HG03460 (cell line): ENCODE data around the gene ATRNL1.

ENCODE experiments used
- ATAC-seq: cut with Tn5 transposase; IDR thresholded peaks from one replicate; pipeline ENCODE4 v1.9.1; 2021; ENCODE audit not compliant: unreplicated experiment

ATRNL1 gene

GRCh38 chr10:115936926-115937767 is 844.0 kb downstream of the ATRNL1 start:
- no peak for ATAC-seq

DNA sequence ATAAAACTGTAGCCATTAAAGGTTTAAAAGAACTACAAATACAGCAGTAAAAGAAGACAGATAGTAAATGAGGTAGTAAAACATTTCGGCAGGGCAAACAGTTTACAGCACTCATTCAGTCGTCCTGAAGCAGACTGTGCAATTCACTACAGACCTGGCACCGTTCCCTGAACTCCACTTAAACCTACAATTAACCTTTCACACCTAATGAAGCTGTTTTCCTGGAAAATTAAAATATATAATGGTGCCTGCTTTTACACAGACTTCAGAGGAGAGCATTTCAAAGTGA is 844.5 kb downstream of the ATRNL1 start:
- ATAC-seq, result no peak

DNA sequence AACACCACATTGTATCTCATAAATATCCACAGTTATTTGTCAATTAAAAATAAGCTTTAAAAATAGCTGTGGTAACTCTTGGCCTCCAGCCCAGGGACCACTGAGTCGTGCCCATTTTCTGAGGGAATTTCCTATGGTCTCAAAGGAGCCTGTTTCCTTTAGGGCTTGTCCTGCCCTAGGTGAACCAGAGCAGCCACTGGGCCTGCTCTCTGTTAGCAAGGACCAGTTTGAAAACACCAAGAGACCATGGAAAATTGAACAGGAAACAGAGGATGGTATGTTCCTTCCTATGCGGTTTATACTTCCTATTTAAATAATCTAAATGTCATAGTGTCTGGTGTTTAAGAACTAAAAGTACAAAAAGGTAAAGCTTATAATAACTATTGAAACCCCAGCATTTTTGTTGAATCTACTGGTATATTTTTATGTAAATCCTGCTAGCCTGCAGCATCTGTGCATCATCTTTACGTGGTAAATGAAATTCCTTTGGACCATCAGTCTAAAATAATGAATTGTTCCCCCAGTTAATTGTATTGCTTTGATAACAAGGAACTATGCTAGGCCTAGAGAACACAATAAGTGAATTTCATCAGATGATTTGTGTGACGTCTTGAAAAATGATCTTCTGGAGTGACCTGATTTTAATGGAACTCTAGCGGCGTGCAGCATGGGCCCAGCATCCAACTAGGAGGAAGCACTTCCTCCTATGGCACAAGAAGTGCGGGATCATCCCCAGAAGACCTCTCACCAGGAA is 846.1 kb downstream of the ATRNL1 start:
- ATAC-seq, result no peak

- ATAC-seq, result no peak
Measured at GRCh38 chr10:115941361-115941771, 848.2 kb downstream of the ATRNL1 start.

DNA sequence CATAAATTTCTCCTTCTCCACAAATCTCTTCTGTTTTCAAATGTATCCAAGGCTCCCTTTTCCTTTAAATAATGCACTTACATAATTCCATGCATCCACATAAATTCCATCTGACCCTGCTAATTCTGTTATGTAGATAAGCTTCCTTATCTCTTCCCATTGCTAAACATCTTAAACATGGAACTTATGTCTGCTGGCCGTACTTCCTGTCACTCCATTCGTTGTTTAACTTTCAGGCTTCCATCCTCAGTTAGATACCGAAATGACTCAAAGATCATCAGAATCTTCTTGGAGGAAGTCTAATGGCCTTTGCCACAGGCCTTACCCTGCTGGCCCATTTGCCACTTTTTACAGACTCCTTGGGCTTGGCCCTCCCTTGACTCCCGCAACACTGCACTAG is 848.9 kb downstream of the ATRNL1 start:
- no peak for ATAC-seq

DNA sequence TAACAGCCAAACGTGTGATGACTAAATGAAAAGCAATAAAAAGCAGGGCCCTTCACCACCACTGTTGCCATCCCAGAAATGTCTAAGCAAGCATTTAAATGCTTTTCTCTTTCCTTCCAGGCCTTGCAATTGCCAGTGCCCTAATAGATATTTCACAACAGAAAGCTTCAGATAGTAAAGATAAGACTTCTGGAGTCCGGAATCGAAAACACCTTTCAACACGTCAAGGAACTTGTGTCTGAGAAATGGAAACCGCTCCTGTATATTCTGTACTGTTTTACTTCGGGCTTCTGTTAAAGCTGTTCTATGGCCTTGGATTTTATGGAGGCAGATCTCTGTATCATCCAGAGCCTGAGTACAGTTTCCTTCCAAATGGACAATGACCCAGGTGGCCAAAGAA is 851.4 kb downstream of the ATRNL1 start:
- no peak for ATAC-seq

- no peak for ATAC-seq
Measured at GRCh38 chr10:115945701-115946445, 852.7 kb downstream of the ATRNL1 start.

DNA sequence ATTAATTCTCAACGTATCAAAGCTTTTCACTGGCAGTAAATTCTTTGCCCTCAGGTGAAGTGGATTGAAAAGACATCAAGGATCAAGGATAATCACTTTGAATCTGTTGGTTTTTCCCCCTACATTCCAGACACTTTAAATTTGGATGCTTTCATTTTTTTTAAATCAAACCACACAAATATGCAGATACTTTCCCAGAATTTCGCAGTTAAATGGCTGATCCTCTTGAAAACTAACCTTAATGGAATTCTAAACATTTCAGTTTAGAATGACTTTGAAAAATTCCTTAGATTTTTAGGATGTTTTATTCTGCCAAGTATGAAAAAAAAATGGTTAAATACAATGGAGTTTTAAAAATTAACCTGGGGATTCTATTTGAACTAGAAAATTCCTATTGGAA is 853.9 kb downstream of the ATRNL1 start:
- no peak for ATAC-seq

DNA sequence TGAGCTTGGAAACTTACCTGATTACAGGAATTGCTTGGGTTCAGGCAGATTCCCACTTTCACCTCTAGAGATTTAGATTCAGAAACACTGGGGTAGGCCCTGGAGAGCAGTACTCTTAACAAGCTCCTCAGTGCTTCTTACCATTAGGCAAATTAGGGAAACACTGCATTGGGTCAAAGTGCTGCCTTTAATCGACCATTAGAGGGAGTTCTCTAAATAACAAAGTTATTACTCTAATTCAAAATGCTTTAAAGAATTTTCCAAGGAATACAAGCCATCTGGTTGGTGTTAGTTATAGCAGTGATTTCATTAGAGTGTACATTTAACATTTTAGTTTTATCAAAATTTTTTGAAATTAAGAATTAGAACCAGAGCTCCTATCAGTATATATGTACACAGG is 855.3 kb downstream of the ATRNL1 start:
- ATAC-seq, result no peak

DNA sequence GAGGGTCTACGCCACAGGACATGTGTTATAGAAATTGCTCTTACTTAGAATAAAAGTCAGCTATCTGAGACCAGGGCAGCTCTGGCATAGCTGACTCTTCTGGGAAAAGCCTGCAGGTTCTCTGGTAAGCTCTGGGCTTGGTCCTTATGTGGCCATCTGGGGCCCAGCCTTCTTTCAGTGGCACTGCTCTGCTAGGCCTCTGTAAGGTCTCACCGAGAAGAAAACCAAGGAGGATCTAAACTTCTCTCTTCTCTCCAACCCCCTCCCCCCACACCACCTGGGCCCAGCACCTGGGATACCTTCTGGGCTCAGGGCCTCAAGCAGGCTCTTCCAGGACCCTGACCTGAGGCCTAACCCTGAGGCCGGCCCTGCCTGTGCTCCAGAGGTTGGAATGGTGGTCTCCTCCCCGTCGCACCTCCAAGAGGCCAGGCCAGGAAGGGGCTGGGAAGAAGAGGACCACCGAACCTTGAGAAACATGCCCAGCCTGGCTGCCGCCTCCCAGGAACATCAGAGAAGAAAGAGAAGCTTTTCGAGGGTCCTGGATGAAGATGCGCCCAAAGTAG is 856.2 kb downstream of the ATRNL1 start:
- no peak for ATAC-seq

DNA sequence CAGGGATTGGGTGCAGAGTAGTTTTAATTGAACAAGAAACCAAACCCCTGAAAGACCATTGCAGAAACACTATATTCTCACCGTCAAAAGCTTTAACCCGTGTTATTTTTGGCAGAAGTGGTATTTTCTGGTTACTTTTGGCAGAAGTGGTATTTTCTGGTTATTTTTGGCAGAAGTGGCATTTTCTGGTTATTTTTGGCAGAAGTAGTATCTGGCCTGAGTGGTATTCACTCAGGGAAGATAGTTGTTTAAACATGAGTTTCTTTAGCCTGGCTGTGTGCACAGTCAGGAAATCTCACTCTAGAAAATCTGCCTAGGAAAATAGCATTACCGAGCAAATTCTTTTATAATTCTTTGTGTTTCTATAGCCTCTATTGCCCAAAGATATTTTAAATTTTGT is 857.2 kb downstream of the ATRNL1 start:
- ATAC-seq, result no peak

DNA sequence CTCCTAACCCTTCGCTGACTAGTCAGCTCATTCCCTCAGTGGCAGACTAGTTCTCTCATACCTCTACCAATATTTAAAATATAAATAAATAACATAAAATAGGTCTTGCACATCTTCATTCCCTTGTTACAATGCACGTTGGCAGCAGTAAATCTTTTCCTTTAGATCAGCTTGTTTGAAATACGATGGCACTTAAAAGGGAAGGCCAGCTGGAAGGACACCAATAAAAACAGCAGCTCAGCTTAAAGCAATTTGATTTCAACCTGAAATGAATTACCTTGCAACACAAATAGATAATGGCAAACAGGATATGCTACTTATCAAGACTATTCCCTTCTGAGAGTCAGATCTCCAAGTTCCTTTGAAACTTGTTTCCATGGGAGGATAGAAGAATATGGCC is 858.1 kb downstream of the ATRNL1 start:
- ATAC-seq, result no peak

DNA sequence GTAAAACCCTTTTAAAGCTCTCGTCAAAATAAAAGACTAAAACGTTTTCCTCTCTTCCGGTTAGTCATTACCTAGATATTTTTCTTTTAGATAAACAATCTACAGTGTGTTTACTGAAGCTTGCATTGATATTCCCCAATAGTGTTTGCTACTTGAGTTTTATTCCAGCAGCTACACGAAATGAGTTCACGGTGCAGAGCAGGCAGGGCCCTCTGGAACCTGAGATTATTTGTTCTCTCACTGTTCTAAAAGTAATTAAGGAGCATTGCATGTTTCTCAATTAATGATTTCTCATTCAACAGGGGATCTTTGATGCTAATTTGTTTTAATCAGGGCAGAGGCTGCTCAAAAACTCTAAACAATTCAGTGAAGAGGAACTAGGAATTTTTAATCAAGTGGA is 860.1 kb downstream of the ATRNL1 start:
- no peak for ATAC-seq

DNA sequence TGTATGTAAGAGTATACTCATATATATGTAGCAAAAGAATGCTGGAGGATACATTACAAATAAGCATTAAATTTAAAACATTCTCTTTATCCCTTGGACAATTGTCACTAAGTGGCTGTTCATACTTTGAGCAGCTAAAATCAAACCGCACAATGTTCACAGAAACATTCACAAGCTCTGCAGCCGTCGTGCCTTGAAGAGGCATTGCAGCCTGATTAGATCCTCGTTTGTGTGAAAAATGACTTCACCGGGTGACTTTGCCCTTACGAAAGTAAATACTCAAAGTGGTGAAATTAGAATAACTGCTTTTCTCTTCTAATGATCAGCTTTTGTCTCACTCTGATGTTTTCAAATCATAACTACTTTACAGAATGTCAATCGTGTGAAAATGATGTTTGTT is 860.8 kb downstream of the ATRNL1 start:
- no peak for ATAC-seq

GRCh38 chr10:115956225-115957011 is 863.3 kb downstream of the ATRNL1 start:
- ATAC-seq, result no peak

GRCh38 chr10:115957012-115957399 is 863.8 kb downstream of the ATRNL1 start:
- no peak for ATAC-seq

GRCh38 chr10:115957786-115958442 is 864.7 kb downstream of the ATRNL1 start:
- ATAC-seq, result no peak

DNA sequence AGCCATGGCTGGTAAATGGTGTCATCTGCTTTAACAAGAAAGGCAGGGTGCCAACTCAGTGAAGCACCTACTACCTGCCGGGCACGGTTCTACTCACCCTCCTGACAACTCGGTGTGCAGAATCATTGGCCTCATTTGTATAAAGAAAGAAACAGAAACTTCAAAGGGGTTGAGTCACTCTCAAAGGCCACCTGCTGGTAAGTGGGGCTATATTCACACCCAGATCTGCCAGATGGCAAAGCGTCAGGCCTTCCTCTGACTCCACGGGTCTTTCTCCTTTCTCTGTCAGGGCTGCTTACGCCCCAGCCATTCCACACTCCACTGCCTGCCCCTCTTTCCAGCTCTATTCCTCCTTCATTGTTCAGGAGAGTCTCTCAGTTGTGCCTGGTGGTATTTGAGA is 870.7 kb downstream of the ATRNL1 start:
- no peak for ATAC-seq

GRCh38 chr10:115964827-115965226 is 871.7 kb downstream of the ATRNL1 start:
- ATAC-seq, result no peak

GRCh38 chr10:115965376-115965775 is 872.2 kb downstream of the ATRNL1 start:
- no peak for ATAC-seq
